IMR-90 (cell line): Measurements from ENCODE around the gene KRTAP4-5. TPM values are rescaled to one million over a fixed set of nuclear protein-coding genes. Genes with fewer than 3 reads are reported as not detected.

Experiments
- ATAC-seq: fragments of 200-7000 bp; cut with Tn5 transposase; 2 replicates; pipeline ENCODE4 v1.9.1; 2020; ENCODE audit warnings: low read depth, mild to moderate bottlenecking, moderate library complexity
- BruUV-seq: library from RNA; stranded (reverse); fragments of 400-500 nt; replicated peaks from 2 replicates; lab custom pipeline; 2021; lab: Mats Ljungman, UMichigan
- CTCF ChIA-PET: fragments of 300-600 bp; formaldehyde crosslinking; extraction: SDS; loops from one replicate; lab custom pipeline; 2021; ENCODE audit warnings: antibody characterized with exemption; lab: Yijun Ruan, JAX
- POLR2A ChIA-PET: fragments of 300-600 bp; sonication (Branson Sonifier 250); formaldehyde crosslinking; loops from one replicate; lab custom pipeline; 2022; ENCODE audit warnings: antibody characterized with exemption; ENCODE audit not compliant: unreplicated experiment; lab: Charles Lee
- DNase-seq: peaks from one replicate; pipeline ENCODE4 v3.0.0; 2013
- H2AFZ ChIP-seq: replicated peaks from 2 replicates; pipeline ENCODE3; 2013; ENCODE audit warnings: low read length, mild to moderate bottlenecking; ENCODE audit not compliant: poor library complexity
- H2AK5ac ChIP-seq: 2 replicates; pipeline ENCODE4 v1.6.1; 2013; ENCODE audit warnings: low read depth, low read length, inconsistent platforms
- H2AK9ac ChIP-seq: replicated peaks from 2 replicates; pipeline ENCODE3; 2013; ENCODE audit warnings: mild to moderate bottlenecking, low read depth, low read length, moderate library complexity; ENCODE audit not compliant: poor library complexity
- H2BK120ac ChIP-seq: 2 replicates; pipeline ENCODE4 v1.6.1; 2013; ENCODE audit warnings: low read depth, low read length, inconsistent platforms
- H2BK15ac ChIP-seq: 3 replicates; pipeline ENCODE4 v1.6.1; 2013; ENCODE audit warnings: low read depth, low read length, inconsistent platforms
- H2BK20ac ChIP-seq: 2 replicates; pipeline ENCODE4 v1.6.1; 2013; ENCODE audit warnings: low read depth, mild to moderate bottlenecking, inconsistent platforms, low read length, moderate library complexity
- H2BK5ac ChIP-seq: 2 replicates; pipeline ENCODE4 v1.6.1; 2013; ENCODE audit warnings: mild to moderate bottlenecking, low read depth, low read length, inconsistent platforms; ENCODE audit not compliant: poor library complexity, severe bottlenecking
- H3K14ac ChIP-seq: replicated peaks from 2 replicates; pipeline ENCODE4 v1.6.1; 2013; ENCODE audit warnings: low read depth, low read length, inconsistent platforms
- H3K18ac ChIP-seq: 2 replicates; pipeline ENCODE4 v1.6.1; 2013; ENCODE audit warnings: low read depth, low read length, control low read depth
- H3K23ac ChIP-seq: 2 replicates; pipeline ENCODE4 v1.6.1; 2013; ENCODE audit warnings: low read depth, low read length, inconsistent platforms
- H3K27ac ChIP-seq: 2 replicates; pipeline ENCODE4 v1.5.1; 2013; ENCODE audit warnings: mild to moderate bottlenecking, control low read depth, low read length; ENCODE audit not compliant: insufficient read depth
- H3K27me3 ChIP-seq: 2 replicates; pipeline ENCODE4 v1.6.1; 2013; ENCODE audit warnings: low read length; ENCODE audit not compliant: control insufficient read depth, insufficient read depth
- H3K36me3 ChIP-seq: 2 replicates; pipeline ENCODE4 v1.6.1; 2013; ENCODE audit warnings: low read length, mixed read lengths; ENCODE audit not compliant: control insufficient read depth, insufficient read depth
- H3K4ac ChIP-seq: 2 replicates; pipeline ENCODE4 v1.6.1; 2013; ENCODE audit warnings: low read depth, low read length, inconsistent platforms
- H3K4me1 ChIP-seq: 2 replicates; pipeline ENCODE4 v1.6.1; 2013; ENCODE audit warnings: low read length, mixed read lengths; ENCODE audit not compliant: control insufficient read depth, insufficient read depth
- H3K4me2 ChIP-seq: 2 replicates; pipeline ENCODE4 v1.6.1; 2013; ENCODE audit warnings: low read depth, mild to moderate bottlenecking, control low read depth, low read length, moderate library complexity
- H3K4me3 ChIP-seq: 2 replicates; pipeline ENCODE4 v1.5.1; 2013; ENCODE audit warnings: low read depth, mild to moderate bottlenecking, control low read depth, low read length, moderate library complexity; ENCODE audit not compliant: insufficient read depth
- H3K56ac ChIP-seq: 2 replicates; pipeline ENCODE4 v1.6.1; 2013; ENCODE audit warnings: low read length, inconsistent platforms; ENCODE audit not compliant: insufficient read depth; ENCODE audit errors: extremely low read depth
- H3K79me1 ChIP-seq, 2 experiments: 2 replicates each; pipeline ENCODE4 v1.6.1; 2013; ENCODE audit warnings: low read length in 2 of 2, inconsistent platforms in 1 of 2, low read depth in 1 of 2
- H3K9ac ChIP-seq: 2 replicates; pipeline ENCODE4 v1.6.1; 2013; ENCODE audit warnings: low read depth, low read length, control low read depth
- H3K9me1 ChIP-seq: 2 replicates; pipeline ENCODE4 v1.6.1; 2013; ENCODE audit warnings: low read length, inconsistent platforms; ENCODE audit not compliant: insufficient read depth
- H3K9me3 ChIP-seq: 2 replicates; pipeline ENCODE4 v1.6.1; 2013; ENCODE audit warnings: low read length; ENCODE audit not compliant: control insufficient read depth, insufficient read depth
- H4K20me1 ChIP-seq: 2 replicates; pipeline ENCODE4 v1.6.1; 2013; ENCODE audit warnings: low read length, inconsistent platforms; ENCODE audit not compliant: insufficient read depth
- H4K5ac ChIP-seq: 2 replicates; pipeline ENCODE4 v1.6.1; 2013; ENCODE audit warnings: mild to moderate bottlenecking, low read depth, low read length, control low read depth
- H4K8ac ChIP-seq, 2 experiments: 2 replicates each; pipeline ENCODE4 v1.6.1; 2013; ENCODE audit warnings: low read depth in 2 of 2, low read length in 2 of 2, control low read depth in 1 of 2, inconsistent platforms in 1 of 2
- H4K91ac ChIP-seq: 2 replicates; pipeline ENCODE4 v1.6.1; 2013; ENCODE audit warnings: low read depth, low read length, inconsistent platforms; ENCODE audit not compliant: insufficient read depth
- MXI1 ChIP-seq: IDR thresholded peaks from 2 replicates; pipeline ENCODE4 v1.6.1; 2012; ENCODE audit warnings: low read depth, mild to moderate bottlenecking, low read length, moderate library complexity, borderline replicate concordance
- RAD21 ChIP-seq: IDR thresholded peaks from 2 replicates; pipeline ENCODE4 v1.6.1; 2012; ENCODE audit warnings: low read length, improper control_type of control experiment
- WGBS, 2 experiments: methylation state at CpG; one replicate each; pipeline versions ENCODE4 v1.1.5 to v1.1.7; 2013; ENCODE audit warnings: missing lambda C conversion rate in 2 of 2; ENCODE audit not compliant: insufficient read length in 1 of 2; ENCODE audit errors: extremely low coverage in 2 of 2; 5-methylcytosine and 5-hydroxymethylcytosine counted together
- dilution Hi-C: fragments of 300-500 bp; cut with HindIII; formaldehyde crosslinking; loops from one replicate; pipeline ENCODE4 v1.14.3; 2018; ENCODE audit warnings: low sequenced_read_pairs; ENCODE audit not compliant: unreplicated experiment
- in situ Hi-C: fragments of 300-500 bp; cut with MboI; formaldehyde crosslinking; loops from 3 replicates; pipeline ENCODE4 v1.14.3; 2019; ENCODE audit warnings: low sequenced_read_pairs, inconsistent platforms, mixed read lengths
- intact Hi-C: fragments of 100-400 bp; cut with micrococcal nuclease; formaldehyde crosslinking; loops from 2 replicates; pipeline ENCODE4 v1.10.0; 2022
- polyA plus RNA-seq, 3 experiments: library from polyadenylated mRNA; depleted of rRNA; stranded (reverse); fragments of >200 nt; gene quantifications; 2 replicates each; pipeline ENCODE4 v1.2.3, GENCODE V29; 2012; ENCODE audit warnings: low replicate concordance in 1 of 3
- total RNA-seq: library from RNA; depleted of rRNA; stranded (reverse); fragments of >200 nt; gene quantifications from 2 replicates; pipeline ENCODE4 v1.2.3, GENCODE V29; 2012

KRTAP4-5 gene
- total and polyA plus RNA-seq, 2 of the 4 experiments (the other 2 are of a cell fraction), result not detected

DNA sequence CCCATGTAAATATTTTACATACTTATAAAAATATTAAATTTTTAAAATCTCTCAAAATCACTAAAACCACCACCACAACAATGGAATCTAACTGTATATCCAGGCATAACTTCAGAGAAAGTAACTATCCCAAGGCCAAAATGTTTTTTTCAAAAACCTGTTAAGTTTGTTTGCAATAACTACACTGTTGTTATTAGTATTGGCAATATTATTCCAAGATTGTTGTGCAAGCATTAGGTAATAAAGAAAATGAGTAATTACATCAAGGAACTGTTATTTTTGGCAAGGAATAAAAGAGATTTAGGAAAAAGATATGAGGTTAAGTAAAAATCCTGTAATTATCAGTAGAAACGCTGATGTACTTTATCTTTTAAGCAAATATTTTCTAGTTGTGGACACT, 22.3 kb downstream of the KRTAP4-5 start:
- H3K9me1 ChIP-seq, result no peaks in the 10 kb centered on the region
- H3K56ac ChIP-seq, result no peak overlapping the region
- no peak overlapping the region for H3K18ac ChIP-seq
- no peak overlapping the region for H2AK5ac ChIP-seq
- H3K4me1 ChIP-seq, result peaks cover 2% of the 10 kb centered on the region; the same call in 1 of the 2 replicates
- no peaks in the 10 kb centered on the region for H3K79me1 ChIP-seq
- no peak for DNase-seq
- in situ Hi-C loops (no loop called here), dilution Hi-C loops (no loop called here), intact Hi-C loops (no loop called here)
- H3K9me3 ChIP-seq, result peaks cover 1% of the 10 kb centered on the region; the same call in 1 of the 2 replicates
- no peak overlapping the region for H2BK120ac ChIP-seq
- H2BK15ac ChIP-seq, result no peak overlapping the region
- no peak overlapping the region for H4K91ac ChIP-seq
- no peaks in the 10 kb centered on the region for H3K36me3 ChIP-seq
- no peak overlapping the region for H2BK20ac ChIP-seq
- no CpG with 5 or more reads among the region's 1 CpG for WGBS, 2 experiments
- no peaks in the 10 kb centered on the region for H4K20me1 ChIP-seq
- no peak overlapping the region for H3K9ac ChIP-seq
- no peak overlapping the region for H3K27ac ChIP-seq
- H3K4ac ChIP-seq, result no peak overlapping the region
- no peak for ATAC-seq
- TF ChIP-seq MXI1, result no peak
- TF ChIP-seq RAD21, result no peak
- no peak overlapping the region for H3K23ac ChIP-seq
- ChIA-PET CTCF (no interaction called here), POLR2A (no interaction called here)
- H3K14ac ChIP-seq, result no peak overlapping the region
- no peak overlapping the region for H2AFZ ChIP-seq
- H2AK9ac ChIP-seq, result no peak overlapping the region
- no peak overlapping the region for H2BK5ac ChIP-seq
- no TSS peak for BruUV-seq
- no peaks in the 10 kb centered on the region for H3K27me3 ChIP-seq
- H3K4me2 ChIP-seq, result no peak overlapping the region
- no peak overlapping the region for H3K4me3 ChIP-seq
- H4K8ac ChIP-seq, result no peak overlapping the region; a peak in 1 of 4 replicates
- H4K5ac ChIP-seq, result no peak overlapping the region
